HepG2 (cell line): ENCODE measurements around the gene LRRC32.

Source experiments
- HNF4G ChIP-seq, 2 experiments: sonication (generic) in 1 of 2; formaldehyde crosslinking in 1 of 2; IDR thresholded peaks; 2 replicates each; pipeline versions ENCODE4 v1.4.0 to v1.6.1; 2011 to 2020; ENCODE audit warnings: borderline replicate concordance in 2 of 2, low read depth in 2 of 2, mild to moderate bottlenecking in 2 of 2, low read length in 1 of 2, missing genetic modification reagents in 1 of 2, moderate library complexity in 1 of 2
- NR2F2 ChIP-seq: IDR thresholded peaks from 2 replicates; pipeline ENCODE4 v1.6.1; 2012; ENCODE audit warnings: low read depth, inconsistent platforms, borderline replicate concordance
- TCF7L2 ChIP-seq: IDR thresholded peaks from 2 replicates; pipeline ENCODE4 v1.6.1; 2011; ENCODE audit warnings: mild to moderate bottlenecking, low read depth, low read length, moderate library complexity
- ZBTB21 ChIP-seq: sonication (generic); formaldehyde crosslinking; IDR thresholded peaks from 2 replicates; pipeline ENCODE4 v1.4.0; 2020; ENCODE audit warnings: missing genetic modification reagents
- ZBTB33 ChIP-seq: sonication (generic); formaldehyde crosslinking; IDR thresholded peaks from 2 replicates; pipeline ENCODE4 v1.4.0; 2020; ENCODE audit warnings: missing genetic modification reagents
- ZKSCAN1 ChIP-seq: fragments of 150-350 bp; IDR thresholded peaks from 2 replicates; pipeline ENCODE4 v1.6.1; 2014; ENCODE audit warnings: low read length
- TF ChIP-seq, protein P1 (sequence below): sonication (generic); formaldehyde crosslinking; conservative IDR thresholded peaks from 2 replicates; pipeline ENCODE4 v1.8.1; 2023; ENCODE audit warnings: missing genetic modification reagents
- TF ChIP-seq, protein P2 (sequence below): IDR thresholded peaks from 2 replicates; pipeline ENCODE4 v1.6.1; 2016

DNA sequence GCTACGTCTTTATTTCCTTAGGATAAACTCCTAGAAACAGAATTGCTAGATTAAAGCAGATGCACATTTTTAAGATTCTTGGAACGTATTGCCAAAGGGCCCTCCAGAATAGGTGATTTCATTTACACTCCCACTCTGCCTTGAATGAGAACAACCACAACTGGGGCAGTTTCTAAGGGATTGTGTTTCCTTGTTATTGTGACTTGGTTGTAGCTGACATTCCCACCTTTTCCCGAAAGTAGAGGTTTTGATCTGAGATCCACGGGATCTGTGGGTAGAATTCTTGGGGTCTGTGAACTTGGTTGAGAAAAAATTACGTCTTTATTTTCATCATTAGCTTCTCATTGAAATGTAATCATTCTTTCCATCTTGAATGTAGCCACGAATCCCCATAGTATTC, 21.5 kb downstream of the LRRC32 start:
- TF ChIP-seq ZKSCAN1 = no peak
- TF ChIP-seq, protein P1, sequence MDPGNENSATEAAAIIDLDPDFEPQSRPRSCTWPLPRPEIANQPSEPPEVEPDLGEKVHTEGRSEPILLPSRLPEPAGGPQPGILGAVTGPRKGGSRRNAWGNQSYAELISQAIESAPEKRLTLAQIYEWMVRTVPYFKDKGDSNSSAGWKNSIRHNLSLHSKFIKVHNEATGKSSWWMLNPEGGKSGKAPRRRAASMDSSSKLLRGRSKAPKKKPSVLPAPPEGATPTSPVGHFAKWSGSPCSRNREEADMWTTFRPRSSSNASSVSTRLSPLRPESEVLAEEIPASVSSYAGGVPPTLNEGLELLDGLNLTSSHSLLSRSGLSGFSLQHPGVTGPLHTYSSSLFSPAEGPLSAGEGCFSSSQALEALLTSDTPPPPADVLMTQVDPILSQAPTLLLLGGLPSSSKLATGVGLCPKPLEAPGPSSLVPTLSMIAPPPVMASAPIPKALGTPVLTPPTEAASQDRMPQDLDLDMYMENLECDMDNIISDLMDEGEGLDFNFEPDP (CRISPR knock-in tag) = no peak
- no peak for TF ChIP-seq NR2F2
- TF ChIP-seq ZBTB21 (CRISPR knock-in tag) = no peak
- no peak for TF ChIP-seq HNF4G (IDR thresholded peaks at IDR 0.05; ENCODE audit: borderline replicate concordance, low read depth, low read length)
- no peak for TF ChIP-seq HNF4G (CRISPR knock-in tag; IDR thresholded peaks at IDR 0.05; ENCODE audit: borderline replicate concordance, low read depth)
- no peak for TF ChIP-seq ZBTB33 (CRISPR knock-in tag)
- no peak for TF ChIP-seq TCF7L2
- TF ChIP-seq, protein P2, sequence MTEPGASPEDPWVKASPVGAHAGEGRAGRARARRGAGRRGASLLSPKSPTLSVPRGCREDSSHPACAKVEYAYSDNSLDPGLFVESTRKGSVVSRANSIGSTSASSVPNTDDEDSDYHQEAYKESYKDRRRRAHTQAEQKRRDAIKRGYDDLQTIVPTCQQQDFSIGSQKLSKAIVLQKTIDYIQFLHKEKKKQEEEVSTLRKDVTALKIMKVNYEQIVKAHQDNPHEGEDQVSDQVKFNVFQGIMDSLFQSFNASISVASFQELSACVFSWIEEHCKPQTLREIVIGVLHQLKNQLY (CRISPR knock-in tag) = no peak
